Activated naive CD4-positive, alpha-beta T cell treated with anti-CD3 and anti-CD28 coated beads, Interleukin-2, amount 10 ng/mL, durations not matched to agents 7 days and 5 days (primary cell): ENCODE data around the gene TBCA.
"Not testable (repeated sequence)": the region's sequence is repeated elsewhere in the genome, so short reads cannot be mapped to it uniquely, and the experiment has no call there.

ENCODE experiments used
- CTCF ChIA-PET: fragments of 350-600 bp; sonication (Branson Sonifier 250); formaldehyde crosslinking; loops from one replicate; lab custom pipeline; 2021; ENCODE audit warnings: antibody characterized with exemption; lab: Charles Lee
- DNase-seq: peaks from one replicate; pipeline ENCODE4 v3.0.0-alpha.2; 2020
- H3K27ac Mint-ChIP-seq: one replicate; pipeline ENCODE4 v1.8.0; 2021; ENCODE audit warnings: mild to moderate bottlenecking, moderate library complexity, mixed read lengths
- H3K27me3 Mint-ChIP-seq: one replicate; pipeline ENCODE4 v1.8.0; 2021; ENCODE audit warnings: mild to moderate bottlenecking, mixed read lengths
- H3K36me3 Mint-ChIP-seq: one replicate; pipeline ENCODE4 v1.8.0; 2021; ENCODE audit warnings: mixed read lengths
- H3K4me1 Mint-ChIP-seq: one replicate; pipeline ENCODE4 v1.8.0; 2021; ENCODE audit warnings: mixed read lengths
- H3K4me3 Mint-ChIP-seq: one replicate; pipeline ENCODE4 v1.8.0; 2021; ENCODE audit warnings: mild to moderate bottlenecking, moderate library complexity, mixed read lengths
- H3K9me3 Mint-ChIP-seq: one replicate; pipeline ENCODE4 v1.8.0; 2021; ENCODE audit warnings: mixed read lengths

TBCA gene

GRCh38 chr5:77709993-77710685 lies 66.0 kb downstream of the TBCA start:
- Mint-ChIP-seq H3K4me1 (no peaks in the 10 kb centered on the region), H3K4me3 (no peak overlapping the region), H3K27me3 (no peaks in the 10 kb centered on the region), H3K36me3 (peaks cover 17% of the 10 kb centered on the region), H3K27ac (no peak overlapping the region), H3K9me3 (no peaks in the 10 kb centered on the region)
- no peak for DNase-seq
- CTCF ChIA-PET = no interaction called here

DNA sequence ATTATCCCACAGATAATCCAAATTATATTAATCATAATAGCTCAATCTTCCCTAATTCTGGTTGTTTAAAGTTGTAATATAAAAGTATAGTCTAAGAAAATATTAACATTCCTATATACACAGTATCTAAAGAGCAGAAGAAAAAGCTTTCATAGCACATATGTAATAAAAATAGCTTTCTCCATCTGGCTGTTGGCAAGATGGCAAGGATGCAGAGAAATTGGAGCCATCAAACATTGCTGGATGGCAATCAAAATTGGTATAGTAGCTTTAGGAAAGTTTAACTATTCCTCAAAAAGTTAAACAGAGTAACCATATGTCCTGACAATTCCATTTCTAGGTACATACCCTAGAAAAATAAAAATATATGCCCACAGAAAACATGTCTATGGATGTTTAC lies 66.8 kb downstream of the TBCA start:
- no peaks in the 10 kb centered on the region for H3K27me3 Mint-ChIP-seq
- peaks cover 21% of the 10 kb centered on the region for H3K36me3 Mint-ChIP-seq
- H3K4me1 Mint-ChIP-seq = no peaks in the 10 kb centered on the region
- CTCF ChIA-PET = no interaction called here
- H3K9me3 Mint-ChIP-seq = no peaks in the 10 kb centered on the region
- H3K27ac Mint-ChIP-seq = no peak overlapping the region
- no peak overlapping the region for H3K4me3 Mint-ChIP-seq
- no peak for DNase-seq

GRCh38 chr5:77707791-77708190 lies 68.3 kb downstream of the TBCA start:
- peaks cover 31% of the 10 kb centered on the region for H3K36me3 Mint-ChIP-seq
- no peaks in the 10 kb centered on the region for H3K27me3 Mint-ChIP-seq
- no peak overlapping the region for H3K4me3 Mint-ChIP-seq
- no peaks in the 10 kb centered on the region for H3K9me3 Mint-ChIP-seq
- H3K4me1 Mint-ChIP-seq = no peaks in the 10 kb centered on the region
- no peak overlapping the region for H3K27ac Mint-ChIP-seq
- DNase-seq = no peak
- CTCF ChIA-PET = no interaction called here

GRCh38 chr5:77699569-77699968 lies 76.6 kb downstream of the TBCA start:
- H3K4me3 Mint-ChIP-seq, H3K4me1 Mint-ChIP-seq, H3K27me3 Mint-ChIP-seq, DNase-seq, H3K9me3 Mint-ChIP-seq, CTCF ChIA-PET: not testable (repeated sequence)
- H3K27ac Mint-ChIP-seq = peak overlapping the region; percentile 69
- peaks cover 51% of the 10 kb centered on the region for H3K36me3 Mint-ChIP-seq

DNA sequence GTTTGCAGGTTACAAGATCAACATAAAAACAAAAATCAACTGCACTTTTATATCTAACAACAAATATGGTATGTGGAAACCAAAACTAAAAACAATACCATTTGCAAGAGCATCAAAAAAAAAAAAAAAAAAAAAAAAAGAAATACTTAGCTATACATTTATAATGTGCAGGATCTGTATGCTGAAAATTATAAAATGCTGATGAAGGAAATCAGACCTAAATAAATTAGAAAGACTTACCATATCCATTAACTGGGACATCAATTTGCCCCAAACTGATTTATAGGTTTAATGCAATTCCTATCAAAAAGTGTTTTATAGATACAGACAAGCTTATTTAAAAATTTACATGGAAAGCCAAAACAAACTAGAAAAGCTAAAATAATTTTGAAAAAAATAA lies 77.2 kb downstream of the TBCA start:
- H3K9me3 Mint-ChIP-seq = no peaks in the 10 kb centered on the region
- peaks cover 6% of the 10 kb centered on the region for H3K4me1 Mint-ChIP-seq
- H3K36me3 Mint-ChIP-seq = peaks cover 45% of the 10 kb centered on the region
- CTCF ChIA-PET = no interaction called here
- no peak overlapping the region for H3K4me3 Mint-ChIP-seq
- no peaks in the 10 kb centered on the region for H3K27me3 Mint-ChIP-seq
- DNase-seq = no peak
- H3K27ac Mint-ChIP-seq = no peak overlapping the region

GRCh38 chr5:77697692-77698091 lies 78.4 kb downstream of the TBCA start:
- no peak overlapping the region for H3K4me3 Mint-ChIP-seq
- H3K4me1 Mint-ChIP-seq = peaks cover 6% of the 10 kb centered on the region
- H3K36me3 Mint-ChIP-seq = peaks cover 41% of the 10 kb centered on the region
- no peaks in the 10 kb centered on the region for H3K9me3 Mint-ChIP-seq
- CTCF ChIA-PET = no interaction called here
- no peak overlapping the region for H3K27ac Mint-ChIP-seq
- H3K27me3 Mint-ChIP-seq = no peaks in the 10 kb centered on the region
- DNase-seq = no peak

GRCh38 chr5:77696120-77696519 lies 80.0 kb downstream of the TBCA start:
- Mint-ChIP-seq H3K4me3 (no peak overlapping the region), H3K4me1 (peaks cover 6% of the 10 kb centered on the region), H3K27ac (no peak overlapping the region), H3K9me3 (no peaks in the 10 kb centered on the region), H3K27me3 (no peaks in the 10 kb centered on the region), H3K36me3 (peaks cover 36% of the 10 kb centered on the region)
- CTCF ChIA-PET = no interaction called here
- no peak for DNase-seq

DNA sequence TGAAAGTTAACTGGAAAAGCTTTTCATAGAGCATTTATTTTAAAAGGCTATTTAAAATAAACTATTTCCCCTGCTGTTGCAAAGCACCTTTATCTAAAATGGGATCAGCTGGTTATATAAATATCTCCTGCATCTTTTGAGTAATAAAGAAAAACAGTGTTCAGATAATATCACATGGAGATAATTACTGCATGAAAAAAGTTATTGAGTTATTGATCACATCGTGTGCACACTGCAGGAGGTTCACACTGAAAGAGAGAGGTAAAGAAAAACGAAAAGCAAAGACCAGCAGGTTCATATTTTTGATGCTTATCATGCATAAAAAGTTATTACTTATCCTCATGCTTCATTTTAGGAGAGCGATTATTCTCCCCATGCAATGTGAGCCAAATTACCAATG lies 82.2 kb downstream of the TBCA start:
- DNase-seq = no peak
- CTCF ChIA-PET = interaction anchor here (0.9 kb wide), 1 partner anchor 50 kb away, joined by 3 read pairs; no protein-coding TSS in a partner anchor
- no peaks in the 10 kb centered on the region for H3K9me3 Mint-ChIP-seq
- H3K36me3 Mint-ChIP-seq = peaks cover 34% of the 10 kb centered on the region
- no peaks in the 10 kb centered on the region for H3K27me3 Mint-ChIP-seq
- H3K4me1 Mint-ChIP-seq = peaks cover 6% of the 10 kb centered on the region
- H3K4me3 Mint-ChIP-seq = no peak overlapping the region
- no peak overlapping the region for H3K27ac Mint-ChIP-seq

DNA sequence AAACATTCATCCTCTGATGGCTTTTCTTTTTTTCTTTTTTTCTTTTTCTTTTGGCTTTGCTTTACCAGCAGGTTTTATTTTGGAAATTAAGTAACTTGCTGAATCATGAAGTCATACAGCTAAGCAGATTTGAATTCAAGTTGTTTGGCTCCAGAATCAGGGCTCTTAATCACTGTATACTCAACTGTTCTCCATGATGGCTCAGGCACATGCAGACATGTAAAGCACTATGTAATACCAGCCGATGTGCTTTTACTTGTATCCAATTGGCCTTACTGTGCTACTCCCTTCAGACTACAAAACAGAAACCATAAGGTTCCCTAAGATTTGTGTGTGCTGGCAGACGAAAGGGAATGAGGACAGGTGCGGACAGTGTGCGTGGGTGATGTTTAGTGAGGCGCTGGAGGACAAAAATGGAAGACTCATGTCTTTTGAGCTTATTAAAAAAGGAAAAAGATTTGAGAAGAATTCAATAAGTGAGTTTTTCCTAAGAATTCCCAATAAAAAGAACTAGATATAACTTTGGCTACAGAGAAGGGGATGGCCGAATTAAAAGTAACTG lies 92.9 kb downstream of the TBCA start:
- no peak overlapping the region for H3K4me3 Mint-ChIP-seq
- H3K9me3 Mint-ChIP-seq = no peaks in the 10 kb centered on the region
- no peak for DNase-seq
- CTCF ChIA-PET = no interaction called here
- peaks cover 2% of the 10 kb centered on the region for H3K36me3 Mint-ChIP-seq
- peaks cover 4% of the 10 kb centered on the region for H3K27me3 Mint-ChIP-seq
- H3K27ac Mint-ChIP-seq = no peak overlapping the region
- H3K4me1 Mint-ChIP-seq = no peaks in the 10 kb centered on the region

- Mint-ChIP-seq H3K4me1 (no peaks in the 10 kb centered on the region), H3K27ac (no peak overlapping the region), H3K36me3 (no peaks in the 10 kb centered on the region), H3K4me3 (no peak overlapping the region), H3K9me3 (peaks cover 3% of the 10 kb centered on the region), H3K27me3 (peaks cover 15% of the 10 kb centered on the region)
- DNase-seq = no peak
- CTCF ChIA-PET = no interaction called here
These were observed 105.6 kb downstream of the TBCA start for GRCh38 chr5:77670526-77670925.

- H3K4me1 Mint-ChIP-seq = no peaks in the 10 kb centered on the region
- H3K9me3 Mint-ChIP-seq = no peaks in the 10 kb centered on the region
- no peak for DNase-seq
- H3K27me3 Mint-ChIP-seq = peaks cover 15% of the 10 kb centered on the region
- CTCF ChIA-PET = no interaction called here
- no peak overlapping the region for H3K27ac Mint-ChIP-seq
- H3K36me3 Mint-ChIP-seq = no peaks in the 10 kb centered on the region
- no peak overlapping the region for H3K4me3 Mint-ChIP-seq
These were observed 106.5 kb downstream of the TBCA start for GRCh38 chr5:77669677-77670076.

- CTCF ChIA-PET = interaction anchor here (0.7 to 1.1 kb wide), 3 partner anchors 16 to 1222 kb away, joined by 3 read pairs; no protein-coding TSS in a partner anchor
- no peak overlapping the region for H3K27ac Mint-ChIP-seq
These were observed 112.9 kb downstream of the TBCA start for GRCh38 chr5:77663090-77663863.

GRCh38 chr5:77662635-77663034 lies 113.5 kb downstream of the TBCA start:
- Mint-ChIP-seq H3K27ac (no peak overlapping the region), H3K9me3 (no peaks in the 10 kb centered on the region), H3K36me3 (no peaks in the 10 kb centered on the region), H3K27me3 (peaks cover 19% of the 10 kb centered on the region), H3K4me1 (no peaks in the 10 kb centered on the region), H3K4me3 (no peak overlapping the region)
- CTCF ChIA-PET = interaction anchor here (0.7 to 1.1 kb wide), 3 partner anchors 16 to 1223 kb away, joined by 3 read pairs; no protein-coding TSS in a partner anchor
- no peak for DNase-seq

More at GRCh38 chr5:77663090-77663863, 112.9 kb downstream of the TBCA start:
- DNase-seq = no peak
- Mint-ChIP-seq H3K9me3 (no peaks in the 10 kb centered on the region), H3K36me3 (no peaks in the 10 kb centered on the region), H3K4me1 (no peaks in the 10 kb centered on the region), H3K4me3 (no peak overlapping the region), H3K27me3 (peaks cover 18% of the 10 kb centered on the region)

DNA sequence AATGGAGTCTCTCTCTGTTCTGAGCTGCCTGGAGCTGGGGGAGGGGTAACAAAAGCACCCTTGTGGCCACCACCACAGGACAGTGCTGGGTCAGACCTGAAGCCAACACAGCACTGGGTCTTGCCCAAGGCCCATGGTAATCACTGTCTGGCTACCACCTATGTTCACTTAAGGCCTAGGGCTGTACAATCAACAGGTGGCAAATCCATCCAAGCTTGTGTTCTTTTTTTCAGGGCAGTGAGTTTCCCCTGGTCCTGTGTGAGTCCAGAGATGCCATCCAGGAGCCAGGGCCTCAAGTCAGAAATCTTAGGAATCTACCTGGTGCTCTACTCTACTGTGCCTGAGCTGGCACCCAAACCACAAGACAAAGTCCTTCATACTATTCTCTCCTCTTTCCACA lies 117.5 kb downstream of the TBCA start:
- Mint-ChIP-seq H3K27ac (no peak overlapping the region), H3K36me3 (no peaks in the 10 kb centered on the region), H3K4me1 (no peaks in the 10 kb centered on the region), H3K27me3 (peaks cover 39% of the 10 kb centered on the region), H3K4me3 (no peak overlapping the region), H3K9me3 (no peaks in the 10 kb centered on the region)
- CTCF ChIA-PET = no interaction called here
- no peak for DNase-seq
